Measurements from ENCODE around the gene PARP11. TPM values are rescaled to one million over a fixed set of nuclear protein-coding genes. Genes with fewer than 3 reads are reported as not detected.

PARP11 gene
- total and polyA plus RNA-seq, 2 experiments from 2014 or later, result 3.1 to 9.4 TPM

DNA sequence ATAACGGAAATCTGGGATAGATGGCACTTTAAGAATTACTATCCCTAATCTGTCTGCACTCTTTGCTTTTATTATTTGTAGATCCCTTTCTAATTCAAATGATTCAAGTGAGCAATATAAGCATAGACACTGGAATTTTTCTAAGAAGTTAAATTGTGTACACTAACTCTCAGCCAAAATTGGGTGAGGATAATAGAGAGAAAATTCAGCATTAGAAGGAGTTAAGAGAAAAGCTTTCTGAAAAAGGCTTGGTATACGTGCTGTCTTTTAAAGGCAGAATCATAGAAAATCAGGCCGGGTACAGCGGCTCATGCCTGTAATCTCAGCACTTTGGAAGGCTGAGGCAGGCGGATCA lies 63.2 kb downstream of the PARP11 start:
- Histone ChIP-seq H3K36me3 (replicated peaks; ENCODE audit: insufficient read depth, low read depth) (no peaks in the 10 kb centered on the region), H3K9me3 (ENCODE audit: low read depth) (no peaks in the 10 kb centered on the region), H3K27ac (no peak overlapping the region), H3K27me3 (no peaks in the 10 kb centered on the region), H3K4me3 (no peak overlapping the region), H3K9me2 (replicated peaks; ENCODE audit: insufficient read depth) (no peaks in the 10 kb centered on the region), H2AFZ (no peak overlapping the region), H4K20me1 (ENCODE audit: insufficient read depth, poor library complexity, severe bottlenecking) (no peaks in the 10 kb centered on the region), H3K4me2 (no peak overlapping the region), H3K4me1 (ENCODE audit: insufficient read depth) (no peaks in the 10 kb centered on the region), H3K79me2 (no peaks in the 10 kb centered on the region)
- WGBS (ENCODE audit: low lambda C conversion rate, missing lambda C conversion rate), result 91% methylated on average over 5 of the region's 5 CpGs
- TF ChIP-seq, protein P1, sequence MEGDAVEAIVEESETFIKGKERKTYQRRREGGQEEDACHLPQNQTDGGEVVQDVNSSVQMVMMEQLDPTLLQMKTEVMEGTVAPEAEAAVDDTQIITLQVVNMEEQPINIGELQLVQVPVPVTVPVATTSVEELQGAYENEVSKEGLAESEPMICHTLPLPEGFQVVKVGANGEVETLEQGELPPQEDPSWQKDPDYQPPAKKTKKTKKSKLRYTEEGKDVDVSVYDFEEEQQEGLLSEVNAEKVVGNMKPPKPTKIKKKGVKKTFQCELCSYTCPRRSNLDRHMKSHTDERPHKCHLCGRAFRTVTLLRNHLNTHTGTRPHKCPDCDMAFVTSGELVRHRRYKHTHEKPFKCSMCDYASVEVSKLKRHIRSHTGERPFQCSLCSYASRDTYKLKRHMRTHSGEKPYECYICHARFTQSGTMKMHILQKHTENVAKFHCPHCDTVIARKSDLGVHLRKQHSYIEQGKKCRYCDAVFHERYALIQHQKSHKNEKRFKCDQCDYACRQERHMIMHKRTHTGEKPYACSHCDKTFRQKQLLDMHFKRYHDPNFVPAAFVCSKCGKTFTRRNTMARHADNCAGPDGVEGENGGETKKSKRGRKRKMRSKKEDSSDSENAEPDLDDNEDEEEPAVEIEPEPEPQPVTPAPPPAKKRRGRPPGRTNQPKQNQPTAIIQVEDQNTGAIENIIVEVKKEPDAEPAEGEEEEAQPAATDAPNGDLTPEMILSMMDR (IDR thresholded peaks at IDR 0.05; ENCODE audit: poor library complexity), result no peak
- TF ChIP-seq EZH2phosphoT487 (IDR thresholded peaks at IDR 0.05; ENCODE audit: low read depth, severe bottlenecking, unreplicated experiment), result no peak
- no peak for TF ChIP-seq EZH2 (IDR thresholded peaks at IDR 0.05; ENCODE audit: borderline replicate concordance)
- DNase-seq (ENCODE audit: low spot score), result no peak

DNA sequence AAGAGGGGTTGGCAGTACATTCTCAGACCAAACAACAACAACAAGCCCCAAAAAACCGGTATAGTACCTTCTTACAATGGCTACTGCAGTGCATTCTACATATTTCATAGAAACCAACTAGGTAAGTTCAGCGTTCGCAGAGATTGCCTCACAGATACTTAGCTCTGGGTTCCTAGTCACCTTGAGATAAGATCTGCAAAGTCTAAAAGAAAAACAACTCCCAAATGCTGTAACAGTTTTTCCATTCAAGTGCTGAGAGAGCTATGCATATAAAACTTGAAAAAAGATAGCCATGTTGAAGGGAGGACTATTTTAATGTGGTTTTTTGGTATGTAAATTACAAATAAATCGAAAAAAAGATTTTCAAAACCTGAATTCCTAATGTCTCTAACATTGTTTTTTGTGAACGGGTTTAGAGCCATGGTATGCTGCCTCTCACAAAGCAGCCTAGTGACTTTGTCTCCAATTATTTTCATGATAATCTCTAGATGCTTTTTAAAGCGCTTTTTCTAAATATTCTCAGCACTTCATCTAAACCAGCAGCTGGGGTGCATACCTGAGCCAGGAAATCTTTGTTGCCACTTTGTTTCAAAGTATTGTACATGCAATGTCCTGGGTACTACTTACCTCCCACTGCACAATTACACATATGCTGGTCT lies 63.7 kb downstream of the PARP11 start:
- Histone ChIP-seq H3K9me2 (replicated peaks; ENCODE audit: insufficient read depth) (no peaks in the 10 kb centered on the region), H2AFZ (no peak overlapping the region), H3K4me1 (ENCODE audit: insufficient read depth) (no peaks in the 10 kb centered on the region), H3K27me3 (no peaks in the 10 kb centered on the region), H3K4me2 (no peak overlapping the region), H3K27ac (no peak overlapping the region), H3K4me3 (no peak overlapping the region), H3K79me2 (no peaks in the 10 kb centered on the region), H4K20me1 (ENCODE audit: insufficient read depth, poor library complexity, severe bottlenecking) (no peaks in the 10 kb centered on the region), H3K9me3 (ENCODE audit: low read depth) (no peaks in the 10 kb centered on the region), H3K36me3 (replicated peaks; ENCODE audit: insufficient read depth, low read depth) (no peaks in the 10 kb centered on the region)
- TF ChIP-seq EZH2 (IDR thresholded peaks at IDR 0.05; ENCODE audit: borderline replicate concordance) (no peak), EZH2phosphoT487 (IDR thresholded peaks at IDR 0.05; ENCODE audit: low read depth, severe bottlenecking, unreplicated experiment) (no peak)
- TF ChIP-seq, protein P1 (IDR thresholded peaks at IDR 0.05; ENCODE audit: poor library complexity), result no peak
- no peak for DNase-seq (ENCODE audit: low spot score)
- WGBS (ENCODE audit: low lambda C conversion rate, missing lambda C conversion rate), result 49% methylated on average over 6 of the region's 6 CpGs

DNA sequence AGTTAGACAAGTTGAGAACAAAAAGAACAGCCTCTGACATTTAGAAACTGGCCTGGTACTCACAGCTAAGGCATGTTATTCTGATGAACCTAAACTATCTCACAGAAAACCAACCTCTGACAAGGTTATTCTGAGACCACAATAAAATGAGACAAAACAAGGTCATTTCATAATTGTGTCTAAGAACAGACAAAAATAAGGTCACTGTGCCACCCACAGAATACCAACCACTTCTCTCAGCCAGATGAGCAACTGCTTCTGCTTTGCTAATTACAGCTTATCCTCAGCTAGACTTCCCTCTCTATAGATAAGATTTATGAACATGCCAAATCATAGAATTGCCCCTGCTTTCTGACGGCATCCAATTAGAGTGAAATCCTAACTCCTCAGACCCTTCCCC lies 68.1 kb downstream of the PARP11 start:
- H3K4me1 ChIP-seq (ENCODE audit: insufficient read depth), result no peaks in the 10 kb centered on the region
- H3K9me3 ChIP-seq (ENCODE audit: low read depth), result no peaks in the 10 kb centered on the region
- 89% methylated on average over 1 of the region's 1 CpG for WGBS (ENCODE audit: low lambda C conversion rate, missing lambda C conversion rate)
- no peaks in the 10 kb centered on the region for H3K9me2 ChIP-seq (replicated peaks; ENCODE audit: insufficient read depth)
- H3K4me2 ChIP-seq, result no peak overlapping the region
- no peaks in the 10 kb centered on the region for H3K27me3 ChIP-seq
- H3K79me2 ChIP-seq, result no peaks in the 10 kb centered on the region
- no peaks in the 10 kb centered on the region for H4K20me1 ChIP-seq (ENCODE audit: insufficient read depth, poor library complexity, severe bottlenecking)
- H3K27ac ChIP-seq, result no peak overlapping the region
- H2AFZ ChIP-seq, result no peak overlapping the region
- no peak overlapping the region for H3K4me3 ChIP-seq
- no peak for DNase-seq (ENCODE audit: low spot score)
- TF ChIP-seq EZH2phosphoT487 (IDR thresholded peaks at IDR 0.05; ENCODE audit: low read depth, severe bottlenecking, unreplicated experiment) (no peak), EZH2 (IDR thresholded peaks at IDR 0.05; ENCODE audit: borderline replicate concordance) (no peak)
- TF ChIP-seq, protein P1 (IDR thresholded peaks at IDR 0.05; ENCODE audit: poor library complexity), result no peak
- H3K36me3 ChIP-seq (replicated peaks; ENCODE audit: insufficient read depth, low read depth), result no peaks in the 10 kb centered on the region

Data from hepatocyte (in vitro differentiated cells).